ENCODE results near the gene GLT6D1. TPM values are rescaled to one million over a fixed set of nuclear protein-coding genes. Genes with fewer than 3 reads are reported as not detected.

Gene GLT6D1
- total and polyA plus RNA-seq, 2 of the 4 experiments (the other 2 are of a cell fraction): not detected

GRCh38 chr9:135574331-135574730 lies 65.0 kb downstream of the GLT6D1 start:
- no peaks in the 10 kb centered on the region for H3K27me3 ChIP-seq (ENCODE audit: control insufficient read depth, insufficient read depth, low read length)
- H2AK9ac ChIP-seq (replicated peaks; ENCODE audit: low read depth, low read length, poor library complexity): no peak overlapping the region
- H3K4me3 ChIP-seq (ENCODE audit: insufficient read depth, low read depth, low read length): no peak overlapping the region
- H3K9ac ChIP-seq (ENCODE audit: low read depth, low read length): no peak overlapping the region
- no peaks in the 10 kb centered on the region for H3K36me3 ChIP-seq (ENCODE audit: control insufficient read depth, insufficient read depth, low read length)
- peaks cover 7% of the 10 kb centered on the region; the same call in 1 of the 2 replicates for H3K9me3 ChIP-seq (ENCODE audit: control insufficient read depth, insufficient read depth, low read length)
- no peak overlapping the region for H2BK5ac ChIP-seq (ENCODE audit: low read depth, low read length, poor library complexity, severe bottlenecking)
- no peaks in the 10 kb centered on the region for H4K20me1 ChIP-seq (ENCODE audit: insufficient read depth, low read length)
- H3K9me1 ChIP-seq (ENCODE audit: insufficient read depth, low read length): no peaks in the 10 kb centered on the region
- DNase-seq (no peak), ATAC-seq (ENCODE audit: low read depth) (no peak)
- no peak overlapping the region for H2BK20ac ChIP-seq (ENCODE audit: low read depth, low read length)
- intact Hi-C loops (cut with micrococcal nuclease) (no loop called here), in situ Hi-C loops (cut with MboI; ENCODE audit: low sequenced_read_pairs) (no loop called here), dilution Hi-C loops (cut with HindIII; ENCODE audit: low sequenced_read_pairs, unreplicated experiment) (no loop called here)
- no peak overlapping the region for H2AFZ ChIP-seq (replicated peaks; ENCODE audit: low read length, poor library complexity)
- no peak overlapping the region for H4K5ac ChIP-seq (ENCODE audit: low read depth, low read length)
- no peak overlapping the region for H2BK15ac ChIP-seq (ENCODE audit: low read depth, low read length)
- H3K79me1 ChIP-seq (ENCODE audit: low read depth in 1 of 2, low read length in 2 of 2): no peaks in the 10 kb centered on the region
- H3K23ac ChIP-seq (ENCODE audit: low read depth, low read length): no peak overlapping the region
- no peaks in the 10 kb centered on the region for H3K4me1 ChIP-seq (ENCODE audit: control insufficient read depth, insufficient read depth, low read length)
- no peak overlapping the region for H3K4ac ChIP-seq (ENCODE audit: low read depth, low read length)
- no peak for TF ChIP-seq NFE2L2 (IDR thresholded peaks at IDR 0.05; ENCODE audit: low read depth, low read length)
- no peak for TF ChIP-seq CHD1 (IDR thresholded peaks at IDR 0.05; ENCODE audit: low read depth, low read length)
- TF ChIP-seq FOS (IDR thresholded peaks at IDR 0.05; ENCODE audit: low read depth, low read length): no peak
- TF ChIP-seq MXI1 (IDR thresholded peaks at IDR 0.05; ENCODE audit: borderline replicate concordance, low read depth, low read length): no peak
- no peak for TF ChIP-seq POLR2A (IDR thresholded peaks at IDR 0.05; ENCODE audit: low read depth, low read length)
- TF ChIP-seq RFX5 (IDR thresholded peaks at IDR 0.05; ENCODE audit: low read depth, low read length): no peak
- no peak for TF ChIP-seq MAZ (IDR thresholded peaks at IDR 0.05; ENCODE audit: borderline replicate concordance, low read depth, low read length)
- no peak for TF ChIP-seq RAD21 (IDR thresholded peaks at IDR 0.05; ENCODE audit: low read length)
- TF ChIP-seq SMC3 (IDR thresholded peaks at IDR 0.05; ENCODE audit: low read depth, low read length): no peak
- TF ChIP-seq RCOR1 (IDR thresholded peaks at IDR 0.05; ENCODE audit: insufficient replicate concordance, low read length): no peak
- no peak for TF ChIP-seq MAFK (IDR thresholded peaks at IDR 0.05; ENCODE audit: low read depth, low read length)
- TF ChIP-seq BHLHE40 (IDR thresholded peaks at IDR 0.05; ENCODE audit: low read depth, low read length): no peak
- TF ChIP-seq ELK1 (IDR thresholded peaks at IDR 0.05; ENCODE audit: borderline replicate concordance, low read depth, low read length): no peak
- no peak for TF ChIP-seq CEBPB (IDR thresholded peaks at IDR 0.05; ENCODE audit: low read depth, low read length)
- no peak for TF ChIP-seq USF2 (IDR thresholded peaks at IDR 0.05; ENCODE audit: low read depth, low read length)
- TF ChIP-seq CTCF (conservative IDR thresholded peaks at IDR 0.05; ENCODE audit: low read depth, low read length): no peak
- ChIA-PET POLR2A (ENCODE audit: unreplicated experiment) (no interaction called here), CTCF (no interaction called here)
- no peak overlapping the region for H3K14ac ChIP-seq (replicated peaks; ENCODE audit: low read depth, low read length)
- no peak overlapping the region for H4K8ac ChIP-seq (ENCODE audit: low read depth in 2 of 2, low read length in 2 of 2)
- no peak overlapping the region for H3K27ac ChIP-seq (ENCODE audit: insufficient read depth, low read length)
- H3K18ac ChIP-seq (ENCODE audit: low read depth, low read length): no peak overlapping the region
- H2BK120ac ChIP-seq (ENCODE audit: low read depth, low read length): no peak overlapping the region
- H2AK5ac ChIP-seq (ENCODE audit: low read depth, low read length): no peak overlapping the region
- no peak overlapping the region for H3K4me2 ChIP-seq (ENCODE audit: low read depth, low read length)
- no TSS peak for BruUV-seq (replicated peaks)
- 17% methylated on average over 2 of the region's 14 CpGs; no CpG with 5 or more reads in 1 of the 2 experiments for WGBS, 2 experiments (ENCODE audit: extremely low coverage in 2 of 2, insufficient read length in 1 of 2)
- H4K91ac ChIP-seq (ENCODE audit: insufficient read depth, low read depth, low read length): no peak overlapping the region
- no peak overlapping the region for H3K56ac ChIP-seq (ENCODE audit: extremely low read depth, insufficient read depth, low read length)

Data from IMR-90 (cell line).